HG02981 (cell line): ENCODE results near the gene CYB5R4.
A peak's percentile ranks its signal among the peaks of the same experiment; 100 is the strongest.
"Not testable (repeated sequence)": the region's sequence is repeated elsewhere in the genome, so short reads cannot be mapped to it uniquely, and the experiment has no call there.

Source experiments
- ATAC-seq: cut with Tn5 transposase; IDR thresholded peaks from one replicate; pipeline ENCODE4 v1.9.1; 2021; ENCODE audit warnings: mild to moderate bottlenecking, moderate library complexity; ENCODE audit not compliant: unreplicated experiment

CYB5R4 gene

GRCh38 chr6:83907623-83908390 is 48.3 kb downstream of the CYB5R4 start:
- not testable (repeated sequence) for ATAC-seq

- ATAC-seq, result no peak
These were observed 49.3 kb downstream of the CYB5R4 start for GRCh38 chr6:83908813-83909212.

- no peak for ATAC-seq
These were observed 51.8 kb downstream of the CYB5R4 start for GRCh38 chr6:83911278-83911677.

GRCh38 chr6:83914953-83915352 is 55.5 kb downstream of the CYB5R4 start:
- ATAC-seq, result no peak

DNA sequence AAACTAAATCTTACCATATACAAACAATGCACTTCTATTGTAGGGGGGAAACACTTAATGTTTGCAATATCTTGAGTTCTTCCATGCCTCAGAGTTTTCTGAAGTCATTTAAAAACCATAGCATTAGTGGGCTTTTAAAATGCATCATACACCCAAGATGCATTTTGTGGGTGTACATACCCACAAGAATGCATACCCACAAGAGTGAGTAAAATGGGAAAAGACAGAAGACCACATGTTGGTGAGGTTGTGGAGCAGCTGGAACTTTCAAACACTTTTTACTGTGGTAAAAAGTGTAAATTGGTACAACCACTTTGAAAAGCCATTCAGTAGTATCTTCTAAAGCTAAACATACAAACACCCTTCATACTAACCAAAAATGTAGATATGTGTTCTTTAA is 57.5 kb downstream of the CYB5R4 start:
- ATAC-seq, result no peak

- no peak for ATAC-seq
These were observed 60.5 kb downstream of the CYB5R4 start for GRCh38 chr6:83920017-83920416.

- ATAC-seq, result no peak
These were observed 61.8 kb downstream of the CYB5R4 start for GRCh38 chr6:83921315-83921714.

DNA sequence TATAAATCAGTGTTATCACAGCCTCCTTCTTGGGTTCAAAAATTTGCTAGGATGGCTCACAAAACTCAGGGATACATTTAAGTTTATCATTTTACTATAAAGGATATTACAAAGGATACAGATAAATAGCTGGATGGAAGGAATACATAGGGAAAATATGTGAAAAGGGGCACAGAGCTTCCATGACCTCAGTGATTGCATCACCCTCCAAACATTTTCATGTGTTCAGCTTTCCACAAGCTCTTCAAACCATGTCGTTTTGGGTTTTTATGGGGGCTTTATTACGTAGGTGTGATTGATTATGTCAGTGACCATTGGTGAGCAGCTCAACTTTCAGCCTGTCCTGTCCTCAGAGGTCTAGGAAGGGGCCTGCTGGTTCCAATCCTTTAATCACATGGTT is 68.0 kb downstream of the CYB5R4 start:
- ATAC-seq, result no peak

- no peak for ATAC-seq
These were observed 68.8 kb downstream of the CYB5R4 start for GRCh38 chr6:83928286-83928685.

GRCh38 chr6:83946201-83946833 is 86.8 kb downstream of the CYB5R4 start:
- ATAC-seq, result not testable (repeated sequence)

- not testable (repeated sequence) for ATAC-seq
These were observed 88.5 kb downstream of the CYB5R4 start for GRCh38 chr6:83947983-83948382.

DNA sequence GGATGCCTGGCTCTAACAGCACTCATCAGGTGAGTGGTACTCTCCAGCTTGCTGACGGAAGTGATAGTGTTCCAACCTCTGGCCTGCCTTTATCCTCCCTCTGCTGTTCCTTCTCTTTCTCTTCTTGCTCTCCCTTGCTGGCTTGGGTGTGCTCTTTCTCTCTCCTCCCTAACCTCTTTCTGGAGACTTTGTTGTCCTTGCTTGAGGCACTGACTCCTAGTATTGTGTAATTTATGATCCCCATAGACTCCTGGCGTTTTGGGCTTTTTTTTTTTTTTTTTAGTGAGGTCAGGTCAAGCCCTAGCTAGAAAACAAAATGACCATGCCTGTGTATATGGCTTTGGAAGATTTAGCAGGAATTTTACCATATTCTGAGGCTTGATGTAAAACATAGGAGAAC is 89.4 kb downstream of the CYB5R4 start:
- ATAC-seq, result no peak

DNA sequence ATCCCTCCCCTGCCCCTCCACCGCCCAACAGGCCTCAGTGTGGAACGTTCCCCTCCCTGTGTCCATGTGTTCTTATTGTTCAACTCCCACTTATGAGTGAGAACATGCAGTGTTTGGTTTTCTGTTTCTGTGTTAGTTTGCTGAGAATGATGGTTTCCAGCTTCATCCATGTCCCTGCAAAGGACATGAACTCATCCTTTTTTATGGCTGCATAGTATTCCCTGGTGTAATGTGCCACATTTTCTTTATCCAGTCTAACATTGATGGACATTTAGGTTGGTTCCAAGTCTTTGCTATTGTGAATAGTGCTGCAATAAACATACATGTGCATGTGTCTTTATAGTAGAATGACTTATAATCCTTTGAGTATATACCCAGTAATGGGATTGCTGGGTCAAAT is 91.9 kb downstream of the CYB5R4 start:
- ATAC-seq, result not testable (repeated sequence)

- ATAC-seq, result no peak
These were observed 93.3 kb downstream of the CYB5R4 start for GRCh38 chr6:83952830-83953229.

DNA sequence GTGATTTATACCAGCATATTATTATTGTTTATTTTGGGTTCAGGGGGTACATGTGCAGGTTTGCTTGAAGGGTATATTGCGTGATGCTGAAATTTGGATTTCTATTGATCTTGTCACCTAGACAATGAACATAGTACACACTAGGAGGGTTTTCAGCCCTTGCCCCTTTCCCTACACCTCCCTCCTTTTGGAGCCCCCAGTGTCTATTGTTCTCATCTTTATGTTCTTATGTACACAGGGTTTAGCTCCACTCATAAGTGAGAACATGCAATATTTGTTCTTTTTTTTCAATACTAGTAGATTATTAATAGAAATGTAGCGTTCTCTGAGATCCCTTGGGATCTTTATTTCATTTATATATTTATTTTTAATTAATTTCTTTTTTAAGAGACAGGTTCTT is 94.9 kb downstream of the CYB5R4 start:
- ATAC-seq, result no peak

GRCh38 chr6:83958241-83958685 is 98.8 kb downstream of the CYB5R4 start:
- ATAC-seq, result no peak

GRCh38 chr6:83960664-83961063 is 101.2 kb downstream of the CYB5R4 start:
- ATAC-seq, result no peak

DNA sequence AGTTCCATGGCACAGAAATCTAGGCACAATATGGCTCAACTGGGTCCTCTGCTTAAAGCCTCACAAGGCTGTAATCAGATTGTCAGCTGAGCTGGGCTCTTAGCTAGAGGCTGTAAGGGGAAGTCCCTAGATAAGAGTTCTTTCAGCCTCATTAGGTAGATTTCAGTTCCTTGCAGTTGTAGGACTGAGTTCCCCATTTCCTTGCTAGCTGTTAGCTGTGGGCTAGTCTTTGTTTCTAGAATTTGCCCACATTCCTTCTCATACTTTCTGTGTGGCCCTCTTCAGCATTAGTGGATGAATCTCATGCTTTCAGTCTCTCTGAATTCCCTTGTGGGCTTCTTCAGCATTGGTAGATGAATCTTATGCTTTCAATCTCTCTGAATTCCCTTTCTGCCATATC is 103.1 kb downstream of the CYB5R4 start:
- peak; percentile 75 for ATAC-seq

- ATAC-seq, result no peak
These were observed 107.0 kb downstream of the CYB5R4 start for GRCh38 chr6:83966539-83966938.

DNA sequence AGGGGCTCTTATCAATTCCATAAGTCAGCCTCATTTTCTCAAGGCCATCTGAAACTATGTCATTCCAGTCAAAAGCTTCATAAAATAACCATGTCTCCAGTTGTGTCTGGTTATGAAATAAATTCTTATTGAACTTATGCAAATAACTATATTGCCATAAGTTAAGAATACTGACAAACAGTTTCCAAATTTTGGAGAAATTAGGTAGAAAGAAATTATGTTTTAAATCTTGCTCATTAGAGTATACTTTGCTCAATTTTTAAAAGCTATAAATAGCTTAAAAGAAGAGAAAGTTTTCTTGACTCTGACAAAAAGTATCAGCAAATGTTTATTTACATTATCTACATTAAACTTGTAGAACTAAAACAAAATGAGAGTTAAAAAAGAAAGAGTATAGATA is 111.1 kb downstream of the CYB5R4 start:
- ATAC-seq, result no peak

- no peak for ATAC-seq
These were observed 115.0 kb downstream of the CYB5R4 start for GRCh38 chr6:83974409-83975050.
